ENCODE measurements around the gene KCNK18.

DNA sequence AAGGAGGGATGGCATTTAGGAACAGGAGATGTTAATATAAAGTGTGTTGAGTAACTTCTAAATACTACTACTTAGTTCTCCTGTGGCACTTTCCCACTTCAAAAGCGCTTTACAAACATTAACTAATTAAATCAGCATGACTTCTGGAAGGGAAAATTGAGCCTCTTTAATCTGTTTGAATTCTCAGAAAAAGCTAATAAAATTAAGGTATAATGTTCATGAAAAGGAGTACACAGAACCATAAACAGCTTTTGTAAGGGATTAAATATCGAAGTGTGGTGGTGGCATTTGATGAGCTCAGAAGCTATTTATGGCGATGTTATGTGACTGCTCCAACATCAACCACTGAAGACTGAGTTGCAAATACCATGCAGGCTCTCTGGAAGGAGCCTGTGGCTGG is 49.0 kb upstream of the KCNK18 start:
- TF ChIP-seq POLR2A (IDR thresholded peaks at IDR 0.05; ENCODE audit: low read depth, low read length) (no peak), POLR2AphosphoS5 (IDR thresholded peaks at IDR 0.05; ENCODE audit: low read depth, low read length) (no peak)
